IPS-18c (cell line): ENCODE measurements around the gene MGAT4D.
"Not testable (repeated sequence)": the region's sequence is repeated elsewhere in the genome, so short reads cannot be mapped to it uniquely, and the experiment has no call there.

Experiments
- H3K4me3 ChIP-seq: 2 replicates; pipeline ENCODE4 v1.7.0; 2013; ENCODE audit warnings: low read depth, mild to moderate bottlenecking, low read length, moderate library complexity; ENCODE audit not compliant: insufficient read depth
- H3K9me3 ChIP-seq: one replicate; pipeline ENCODE4 v1.6.1; 2013; ENCODE audit warnings: mild to moderate bottlenecking, low read length, moderate library complexity; ENCODE audit not compliant: control insufficient read depth, insufficient read depth

MGAT4D gene

DNA sequence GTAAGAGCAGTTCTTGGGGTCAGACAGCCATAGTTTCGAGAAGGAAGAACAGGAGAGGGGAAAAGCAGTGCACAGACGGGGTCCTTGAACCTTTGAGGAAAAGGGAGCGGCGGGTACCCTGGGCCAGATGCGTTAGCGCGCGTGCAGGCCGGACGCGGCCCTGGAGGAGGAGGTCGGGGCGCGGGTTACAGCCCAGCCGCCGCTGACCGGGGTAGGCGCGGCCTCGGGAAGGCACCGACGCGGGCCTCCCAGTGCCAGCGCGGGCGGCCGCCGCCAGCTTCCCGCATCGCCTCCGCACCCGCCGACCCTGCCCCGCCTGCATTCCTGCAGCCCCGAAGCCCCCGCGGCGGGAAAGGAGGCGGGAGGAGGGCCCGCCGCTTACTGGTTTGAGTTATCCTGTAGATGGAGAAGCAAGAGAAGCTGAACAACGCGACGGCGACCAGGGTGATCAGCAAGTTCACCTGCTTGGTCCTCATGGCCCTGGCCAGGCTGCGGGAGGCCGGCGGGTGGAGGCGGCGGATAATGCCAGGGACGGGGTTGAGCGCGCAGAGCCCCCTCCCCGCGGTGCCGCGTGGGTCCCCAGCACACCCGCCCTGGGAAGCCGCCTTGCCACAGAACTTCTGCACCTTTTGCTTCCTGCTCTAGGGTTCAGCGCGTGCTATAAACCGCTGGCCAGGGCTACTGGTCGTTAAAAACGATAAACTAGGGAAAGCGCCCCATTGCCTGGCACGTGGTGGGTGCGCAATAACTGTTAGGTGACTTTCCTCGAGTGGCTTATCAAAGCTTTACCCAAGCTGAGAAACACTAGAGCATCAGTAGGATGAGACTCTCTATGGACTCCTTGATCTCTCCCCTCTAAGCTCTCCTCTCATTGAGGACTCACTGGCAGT lies at the start of gene MGAT4D:
TSS of gene MGAT4D (minus strand) at position 547 of the 890 bp plus-strand sequence. CDS start at position 476, 71 bp downstream.
- peaks cover 2% of the 10 kb centered on the region for H3K9me3 ChIP-seq
- peak within 1 kb of the TSS; percentile 37 for H3K4me3 ChIP-seq

DNA sequence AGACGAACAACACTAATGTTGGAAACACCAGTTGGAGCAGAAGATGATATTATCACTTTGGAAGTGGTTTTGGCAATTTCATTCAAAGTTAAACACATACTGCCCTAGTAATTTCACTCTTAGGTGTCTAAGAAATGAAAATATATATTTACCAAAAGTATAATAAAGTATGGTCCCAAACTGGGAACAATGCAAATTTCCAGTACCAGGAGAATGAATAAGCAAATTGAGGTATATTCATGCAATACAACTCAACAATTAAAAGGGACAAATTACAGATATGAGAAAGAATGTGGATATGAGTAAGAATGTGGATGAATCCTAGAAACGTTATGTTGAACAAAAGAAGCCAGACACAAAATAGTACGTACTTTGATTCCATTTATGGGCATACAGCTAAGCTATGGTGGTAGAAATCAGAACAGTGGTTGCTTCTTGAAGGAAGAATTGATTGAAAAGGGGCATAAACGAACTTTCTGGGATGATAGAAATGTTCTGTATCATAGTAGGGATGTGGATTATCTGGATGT lies 35.9 kb upstream of the MGAT4D start:
- Histone ChIP-seq H3K9me3 (no peaks in the 10 kb centered on the region), H3K4me3 (no peak overlapping the region)

DNA sequence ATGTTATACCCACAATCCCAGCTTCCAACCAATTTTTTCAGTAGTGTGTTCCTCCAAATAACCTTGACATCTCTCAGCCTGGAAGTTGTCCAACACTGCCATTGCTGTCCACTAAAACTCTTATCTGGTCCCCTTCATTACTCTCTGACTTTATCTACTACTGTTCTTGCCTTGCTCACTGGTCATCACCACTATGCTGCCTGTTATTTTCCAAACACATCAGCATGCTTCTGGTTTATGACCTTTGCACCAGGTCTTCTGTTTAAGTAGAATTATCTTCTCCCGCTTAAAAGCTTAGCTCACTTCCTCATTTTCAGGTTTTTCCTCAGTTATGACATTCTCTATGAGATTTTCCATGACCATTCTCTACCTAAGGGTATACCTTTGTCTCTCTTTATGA lies 31.3 kb upstream of the MGAT4D start:
- Histone ChIP-seq H3K9me3 (no peaks in the 10 kb centered on the region), H3K4me3 (no peak overlapping the region)

DNA sequence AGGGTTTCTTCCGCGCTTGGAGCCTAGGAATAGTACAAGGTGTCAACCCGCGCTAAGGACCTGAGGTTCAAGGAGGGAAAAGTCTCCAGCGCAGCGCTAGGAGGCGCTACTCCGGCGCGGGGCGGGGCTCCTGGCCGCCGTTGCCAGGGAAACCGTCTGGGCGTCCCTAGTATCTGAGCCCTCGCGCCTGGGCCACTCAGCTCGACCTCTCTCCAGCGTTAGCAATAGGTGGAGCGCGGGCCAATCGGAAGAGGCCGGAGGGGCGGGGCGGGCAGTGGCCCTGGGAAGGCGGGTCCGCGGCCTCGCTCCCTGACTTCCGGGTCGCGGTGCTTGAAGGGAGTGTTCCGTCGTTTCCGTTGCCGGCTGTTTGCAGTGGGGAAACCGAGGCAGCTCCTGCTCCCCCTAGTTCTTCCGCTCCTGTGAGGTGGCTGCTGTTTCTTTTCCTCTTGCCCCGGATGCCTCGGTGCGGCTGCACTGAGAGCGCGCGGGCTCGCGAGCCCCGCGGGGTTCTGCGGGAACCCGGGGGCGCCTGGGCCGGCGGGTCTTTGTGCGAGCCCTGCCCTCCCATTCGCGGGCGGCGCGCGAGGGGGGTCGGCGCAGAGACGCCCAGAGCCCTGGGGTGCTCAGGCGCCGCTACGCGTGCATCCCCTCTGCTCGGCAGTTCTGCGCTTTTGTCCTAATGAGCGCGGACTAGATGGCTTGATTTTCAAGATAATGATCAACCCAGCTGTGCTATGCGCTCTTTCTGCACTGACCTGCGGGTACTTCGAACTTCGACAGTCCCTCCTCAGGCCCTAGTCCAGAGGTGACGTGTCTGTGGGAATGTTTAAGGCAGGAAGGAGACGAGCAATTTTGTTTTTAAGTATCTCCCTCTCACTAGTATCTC lies 26.0 kb upstream of the MGAT4D start, which contains the start of gene ELMOD2:
TSS of gene ELMOD2 (plus strand) at position 312 of the 886 bp plus-strand sequence. CDS start 1,261 bp downstream, outside the sequence.
- H3K9me3 ChIP-seq: no peaks in the 10 kb centered on the region
- peak within 1 kb of the TSS; percentile 79 for H3K4me3 ChIP-seq

DNA sequence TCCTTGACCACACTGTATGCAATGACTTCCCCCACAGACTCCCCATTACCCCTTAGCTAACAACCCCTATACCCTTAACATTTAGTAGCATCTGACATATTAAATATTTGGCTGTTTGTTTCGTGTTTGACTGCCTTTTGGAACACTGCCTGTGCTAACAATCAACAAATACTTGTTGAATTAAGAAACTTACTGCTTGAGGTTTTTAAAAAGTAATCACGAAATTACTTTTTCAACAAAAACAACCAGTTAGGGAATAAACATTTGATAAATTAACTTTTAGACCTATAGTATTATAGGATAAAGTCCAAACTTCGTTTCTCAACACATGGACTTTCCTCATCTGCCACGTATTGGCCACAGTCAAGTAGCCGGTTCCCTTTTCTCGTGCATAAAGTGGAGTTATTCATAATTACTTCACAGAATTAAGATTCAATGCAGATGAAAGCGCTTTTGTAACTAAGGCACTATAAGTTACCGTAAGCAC lies 25.3 kb upstream of the MGAT4D start:
- Histone ChIP-seq H3K4me3 (0 out of 2 replicates have a peak overlapping the region, but pooled peaks have one; percentile 9), H3K9me3 (no peaks in the 10 kb centered on the region)

DNA sequence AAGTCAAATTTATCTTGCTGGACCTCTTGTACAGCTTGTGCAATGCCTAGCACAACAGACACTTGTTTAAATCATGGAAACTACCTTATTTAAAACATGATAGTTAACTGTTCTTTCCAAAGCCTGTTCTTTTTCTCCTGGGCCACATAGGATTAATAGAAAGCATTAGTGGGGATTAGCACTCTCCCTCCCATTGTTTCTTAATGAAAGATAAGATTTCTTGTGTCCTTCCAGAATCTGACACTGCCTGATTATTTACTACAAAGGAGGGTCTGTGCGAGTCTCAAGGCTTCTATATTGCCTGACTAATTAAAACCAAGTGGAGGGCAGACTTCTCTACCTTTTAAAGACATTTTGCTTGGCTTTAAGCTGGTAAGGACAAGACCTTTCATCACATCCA lies 17.3 kb upstream of the MGAT4D start:
- Histone ChIP-seq H3K4me3 (no peak overlapping the region), H3K9me3 (no peaks in the 10 kb centered on the region)

DNA sequence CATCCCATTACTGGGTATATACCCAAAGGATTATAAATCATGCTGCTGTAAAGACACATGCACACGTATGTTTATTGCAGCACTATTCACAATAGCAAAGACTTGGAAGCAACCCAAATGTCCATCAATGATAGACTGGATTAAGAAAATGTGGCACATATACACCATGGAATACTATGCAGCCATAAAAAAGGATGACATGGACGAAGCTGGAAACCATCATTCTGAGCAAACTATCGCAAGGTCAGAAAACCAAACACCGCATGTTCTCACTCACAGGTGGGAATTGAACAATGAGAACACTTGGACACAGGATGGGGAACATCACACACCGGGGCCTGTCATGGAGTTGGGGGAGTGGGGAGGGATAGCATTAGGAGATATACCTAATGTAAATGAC lies 15.7 kb upstream of the MGAT4D start:
- H3K9me3 ChIP-seq, H3K4me3 ChIP-seq: not testable (repeated sequence)

DNA sequence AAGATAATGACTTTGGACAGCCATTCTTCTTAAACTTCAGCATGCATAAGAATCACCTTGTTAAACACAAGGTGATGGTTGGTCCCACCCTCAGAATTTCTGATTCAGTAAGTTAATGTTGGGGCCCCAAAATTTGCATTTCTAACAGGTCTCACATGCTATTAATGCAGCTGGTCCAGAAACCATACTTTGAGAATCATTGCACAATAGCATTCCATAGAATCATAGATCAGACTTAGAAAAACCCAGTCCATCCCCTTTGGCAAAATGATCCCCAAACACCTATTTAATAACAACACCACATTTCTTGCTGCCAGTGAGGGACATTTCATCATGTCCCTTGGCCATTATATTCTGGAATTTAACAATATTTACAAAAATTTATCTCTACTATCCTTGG lies 6.2 kb upstream of the MGAT4D start:
- H3K9me3 ChIP-seq: peaks cover 5% of the 10 kb centered on the region

DNA sequence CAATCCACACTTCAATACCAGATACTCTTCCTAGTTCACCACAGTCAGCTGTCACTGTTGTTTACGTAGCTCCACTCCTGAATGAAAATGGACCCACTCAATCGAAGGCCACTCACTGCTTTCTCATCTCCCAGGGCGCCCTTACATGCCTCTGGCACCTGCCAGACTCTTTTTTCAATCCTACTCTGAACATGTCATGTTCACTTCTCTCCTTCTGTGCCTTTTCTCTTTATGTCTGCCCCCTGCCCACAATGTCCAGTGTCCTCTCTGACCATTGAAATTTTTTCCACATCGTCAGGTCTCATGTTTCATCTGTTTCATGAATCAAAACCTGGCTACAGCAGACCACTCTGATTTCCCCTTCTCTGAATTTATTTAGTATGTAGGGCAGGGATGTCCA lies 1.3 kb upstream of the MGAT4D start:
- Histone ChIP-seq H3K4me3 (no peak overlapping the region), H3K9me3 (peaks cover 2% of the 10 kb centered on the region)

More for the DNA sequence above, 6.2 kb upstream of the MGAT4D start:
- no peak overlapping the region for H3K4me3 ChIP-seq

DNA sequence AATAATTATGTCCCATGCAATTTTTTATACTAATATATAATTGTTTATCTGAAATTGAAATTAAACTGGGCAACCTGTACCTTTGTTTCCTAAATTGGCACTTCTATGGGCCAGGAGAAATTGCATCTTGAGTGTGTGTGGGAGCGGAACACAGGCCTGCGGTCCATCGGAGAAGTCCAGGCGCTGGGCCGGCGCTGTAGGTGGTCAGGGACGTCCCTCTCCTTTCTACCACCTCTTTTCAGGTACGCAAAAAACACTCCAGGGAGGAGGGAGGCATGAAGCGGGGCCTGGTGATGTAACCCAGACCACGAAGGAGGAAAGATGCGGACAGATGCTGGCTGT lies 717 bp downstream of the MGAT4D start:
- H3K4me3 ChIP-seq: peak overlapping the region; percentile 37
- H3K9me3 ChIP-seq: peaks cover 2% of the 10 kb centered on the region

DNA sequence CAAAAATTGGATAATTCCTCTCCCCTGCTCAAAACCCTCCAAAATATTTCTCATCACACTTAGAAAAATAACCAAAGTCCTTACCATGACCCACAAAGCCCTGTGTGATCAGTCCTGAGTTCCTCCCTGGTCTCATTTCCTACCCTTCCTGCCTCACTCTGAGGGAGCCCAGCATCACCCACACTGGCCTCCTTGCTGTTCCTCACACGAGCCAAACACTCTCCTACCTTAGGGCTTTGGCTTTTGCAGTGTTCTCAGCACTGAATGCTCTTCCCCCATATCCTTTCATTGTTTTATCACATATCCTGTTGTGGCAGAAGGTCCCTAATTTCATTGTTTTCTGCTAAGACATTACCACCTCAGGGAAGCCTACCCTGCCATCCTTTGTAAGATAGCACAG lies 12.2 kb downstream of the MGAT4D start:
- no peaks in the 10 kb centered on the region for H3K9me3 ChIP-seq
- H3K4me3 ChIP-seq: no peak overlapping the region

DNA sequence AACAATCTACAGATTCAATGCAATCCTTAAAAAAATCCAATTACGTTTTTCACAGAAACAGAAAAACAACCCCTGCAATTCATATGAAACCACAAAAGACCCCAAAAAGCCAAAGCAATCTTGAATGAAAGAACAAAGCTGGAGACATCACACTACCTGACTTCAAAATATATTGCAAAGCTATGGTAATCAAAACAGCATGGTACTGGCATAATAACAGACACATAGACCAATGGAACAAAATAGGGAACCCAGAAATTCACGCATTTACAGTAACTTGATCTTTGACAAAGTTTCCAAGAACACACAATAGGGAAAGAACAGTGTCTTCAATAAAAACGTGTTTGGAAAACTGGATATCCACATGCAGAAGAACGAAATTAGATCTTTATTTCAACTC lies 14.6 kb downstream of the MGAT4D start:
- Histone ChIP-seq H3K4me3 (no peak overlapping the region), H3K9me3 (no peaks in the 10 kb centered on the region)

DNA sequence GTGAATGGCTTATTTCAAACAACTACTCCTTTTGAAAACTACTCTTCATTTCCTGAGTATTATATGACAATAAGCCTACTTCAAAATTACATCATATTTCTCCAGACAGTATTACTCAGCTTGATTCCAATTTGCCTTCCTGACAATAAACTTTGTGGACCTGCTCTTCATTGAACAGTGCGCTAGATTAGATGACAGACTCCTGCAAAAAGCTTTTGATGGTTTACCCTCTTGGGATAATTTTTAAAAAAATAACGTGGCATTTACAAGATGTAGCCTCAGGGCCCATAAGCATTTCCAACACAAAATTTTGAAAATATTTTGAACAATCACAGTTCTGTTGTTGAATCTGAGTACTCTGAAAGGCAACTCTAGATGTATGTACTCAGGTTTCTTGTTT lies 25.9 kb downstream of the MGAT4D start:
- Histone ChIP-seq H3K9me3 (no peaks in the 10 kb centered on the region), H3K4me3 (no peak overlapping the region)

DNA sequence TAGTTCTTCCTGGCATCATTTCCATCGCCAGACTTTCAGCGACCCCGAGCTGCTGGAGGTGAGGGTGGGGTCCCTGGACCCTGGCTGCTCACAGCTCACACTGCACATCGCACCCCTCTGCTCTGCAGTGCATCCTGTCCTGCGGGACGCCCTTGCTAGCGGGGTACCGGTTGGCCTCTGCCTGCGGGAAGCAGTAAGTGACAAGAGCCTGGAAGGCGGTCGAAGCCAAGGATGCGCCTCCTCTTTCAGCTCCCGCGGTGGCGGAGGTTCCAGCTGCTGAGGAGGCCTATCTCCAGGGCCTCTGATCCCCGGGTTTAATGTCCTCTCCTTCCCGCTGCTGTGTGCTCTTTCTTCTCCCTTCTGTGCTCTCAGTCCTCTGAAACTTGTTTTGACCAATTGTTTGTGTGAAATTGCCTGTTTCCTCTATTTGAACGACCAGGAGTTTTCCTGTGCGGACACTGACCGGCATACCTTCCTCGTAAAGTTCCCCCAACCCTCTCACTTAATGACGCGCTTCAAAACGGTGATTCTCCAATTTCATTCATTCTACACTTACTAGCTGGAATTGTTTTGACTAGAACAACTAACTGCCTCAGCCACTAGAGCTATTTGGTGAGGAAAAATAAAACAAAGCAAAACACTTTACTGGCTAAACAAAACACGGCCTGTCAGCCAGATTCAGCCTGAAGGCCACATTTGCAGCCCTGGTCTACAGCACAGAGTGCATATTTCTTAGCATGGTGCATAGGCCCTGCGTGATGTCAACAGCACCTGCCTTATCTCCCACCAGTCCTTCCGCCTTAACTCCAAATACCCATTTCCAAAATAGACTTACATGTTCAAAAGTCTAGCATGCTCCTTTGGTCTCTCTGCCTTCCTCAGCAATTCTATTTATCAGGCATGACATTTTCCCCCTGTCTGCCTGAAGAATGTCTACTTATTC lies 28.0 kb downstream of the MGAT4D start:
- no peaks in the 10 kb centered on the region for H3K9me3 ChIP-seq
- H3K4me3 ChIP-seq: no peak overlapping the region

DNA sequence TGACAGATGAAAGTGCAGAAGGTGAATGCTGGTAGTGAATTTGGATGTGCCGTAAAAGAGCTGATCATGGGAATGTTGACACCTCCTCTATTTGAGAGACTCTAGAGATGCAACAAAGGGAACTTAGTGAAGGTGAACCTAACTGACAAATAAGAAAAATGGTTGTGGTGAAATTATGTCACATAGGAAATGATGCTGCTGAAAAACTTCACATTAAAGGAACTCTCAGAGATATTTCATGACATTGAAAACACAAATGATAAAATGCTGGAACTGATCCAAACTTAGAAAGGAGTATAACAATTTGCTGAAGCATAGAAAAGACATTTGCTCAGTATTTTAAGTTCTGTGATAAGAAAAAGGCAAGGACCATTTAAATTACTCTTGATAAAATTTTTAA lies 31.9 kb downstream of the MGAT4D start:
- H3K9me3 ChIP-seq: no peaks in the 10 kb centered on the region
- H3K4me3 ChIP-seq: no peak overlapping the region

DNA sequence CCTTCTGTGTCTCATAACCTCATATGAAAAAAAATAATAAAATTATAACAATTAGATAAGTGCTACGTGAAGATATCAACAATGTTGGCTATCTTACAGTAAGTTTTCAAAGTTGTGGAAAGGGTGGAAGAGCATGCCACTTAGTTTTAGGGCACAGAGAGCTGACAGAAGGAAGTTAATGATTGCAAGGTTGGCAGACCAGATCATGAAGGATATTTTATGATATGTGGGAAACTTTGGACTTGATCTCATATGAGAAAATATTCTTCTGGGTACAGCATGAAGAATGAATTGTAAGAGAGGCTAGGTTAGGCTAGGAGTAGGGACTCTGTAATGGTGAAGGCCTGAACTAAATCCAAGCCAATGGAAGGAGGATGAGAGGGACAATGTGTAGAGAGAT lies 34.5 kb downstream of the MGAT4D start:
- Histone ChIP-seq H3K4me3 (no peak overlapping the region), H3K9me3 (no peaks in the 10 kb centered on the region)

DNA sequence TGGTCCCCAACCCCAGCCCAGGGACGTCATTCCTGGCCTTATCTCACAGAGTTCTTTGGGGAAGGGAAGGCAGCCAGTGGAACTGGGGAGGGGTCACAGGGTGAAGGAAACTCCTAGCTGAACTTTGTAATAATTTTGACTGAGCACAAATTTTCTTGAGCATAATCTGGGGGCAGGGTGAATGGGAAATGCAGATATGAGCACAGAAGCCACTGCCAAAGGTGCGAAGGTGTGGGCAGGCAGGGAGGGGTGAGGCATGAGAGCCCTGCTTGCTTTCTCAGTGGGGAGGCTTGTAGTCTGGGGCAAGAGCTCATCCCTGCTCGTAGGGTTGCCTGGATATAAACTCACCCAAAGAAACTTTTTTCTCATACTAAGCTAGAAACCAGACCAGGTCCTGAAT lies 34.9 kb downstream of the MGAT4D start:
- no peak overlapping the region for H3K4me3 ChIP-seq
- no peaks in the 10 kb centered on the region for H3K9me3 ChIP-seq
